IMR-90 (cell line): ENCODE data around the gene ISOC1. TPM values are rescaled to one million over a fixed set of nuclear protein-coding genes. Genes with fewer than 3 reads are reported as not detected.

Experiments used
- ATAC-seq: fragments of 200-7000 bp; cut with Tn5 transposase; 2 replicates; pipeline ENCODE4 v1.9.1; 2020; ENCODE audit warnings: low read depth, mild to moderate bottlenecking, moderate library complexity
- BruUV-seq: library from RNA; stranded (reverse); fragments of 400-500 nt; replicated peaks from 2 replicates; lab custom pipeline; 2021; lab: Mats Ljungman, UMichigan
- CTCF ChIA-PET: fragments of 300-600 bp; formaldehyde crosslinking; extraction: SDS; loops from one replicate; lab custom pipeline; 2021; ENCODE audit warnings: antibody characterized with exemption; lab: Yijun Ruan, JAX
- POLR2A ChIA-PET: fragments of 300-600 bp; sonication (Branson Sonifier 250); formaldehyde crosslinking; loops from one replicate; lab custom pipeline; 2022; ENCODE audit warnings: antibody characterized with exemption; ENCODE audit not compliant: unreplicated experiment; lab: Charles Lee
- DNase-seq: peaks from one replicate; pipeline ENCODE4 v3.0.0; 2013
- H2AFZ ChIP-seq: replicated peaks from 2 replicates; pipeline ENCODE3; 2013; ENCODE audit warnings: low read length, mild to moderate bottlenecking; ENCODE audit not compliant: poor library complexity
- H2AK5ac ChIP-seq: 2 replicates; pipeline ENCODE4 v1.6.1; 2013; ENCODE audit warnings: low read depth, low read length, inconsistent platforms
- H2AK9ac ChIP-seq: replicated peaks from 2 replicates; pipeline ENCODE3; 2013; ENCODE audit warnings: mild to moderate bottlenecking, low read depth, low read length, moderate library complexity; ENCODE audit not compliant: poor library complexity
- H2BK120ac ChIP-seq: 2 replicates; pipeline ENCODE4 v1.6.1; 2013; ENCODE audit warnings: low read depth, low read length, inconsistent platforms
- H2BK15ac ChIP-seq: 3 replicates; pipeline ENCODE4 v1.6.1; 2013; ENCODE audit warnings: low read depth, low read length, inconsistent platforms
- H2BK20ac ChIP-seq: 2 replicates; pipeline ENCODE4 v1.6.1; 2013; ENCODE audit warnings: low read depth, mild to moderate bottlenecking, inconsistent platforms, low read length, moderate library complexity
- H2BK5ac ChIP-seq: 2 replicates; pipeline ENCODE4 v1.6.1; 2013; ENCODE audit warnings: mild to moderate bottlenecking, low read depth, low read length, inconsistent platforms; ENCODE audit not compliant: poor library complexity, severe bottlenecking
- H3K14ac ChIP-seq: replicated peaks from 2 replicates; pipeline ENCODE4 v1.6.1; 2013; ENCODE audit warnings: low read depth, low read length, inconsistent platforms
- H3K18ac ChIP-seq: 2 replicates; pipeline ENCODE4 v1.6.1; 2013; ENCODE audit warnings: low read depth, low read length, control low read depth
- H3K23ac ChIP-seq: 2 replicates; pipeline ENCODE4 v1.6.1; 2013; ENCODE audit warnings: low read depth, low read length, inconsistent platforms
- H3K27ac ChIP-seq: 2 replicates; pipeline ENCODE4 v1.5.1; 2013; ENCODE audit warnings: mild to moderate bottlenecking, control low read depth, low read length; ENCODE audit not compliant: insufficient read depth
- H3K27me3 ChIP-seq: 2 replicates; pipeline ENCODE4 v1.6.1; 2013; ENCODE audit warnings: low read length; ENCODE audit not compliant: control insufficient read depth, insufficient read depth
- H3K36me3 ChIP-seq: 2 replicates; pipeline ENCODE4 v1.6.1; 2013; ENCODE audit warnings: low read length, mixed read lengths; ENCODE audit not compliant: control insufficient read depth, insufficient read depth
- H3K4ac ChIP-seq: 2 replicates; pipeline ENCODE4 v1.6.1; 2013; ENCODE audit warnings: low read depth, low read length, inconsistent platforms
- H3K4me1 ChIP-seq: 2 replicates; pipeline ENCODE4 v1.6.1; 2013; ENCODE audit warnings: low read length, mixed read lengths; ENCODE audit not compliant: control insufficient read depth, insufficient read depth
- H3K4me2 ChIP-seq: 2 replicates; pipeline ENCODE4 v1.6.1; 2013; ENCODE audit warnings: low read depth, mild to moderate bottlenecking, control low read depth, low read length, moderate library complexity
- H3K4me3 ChIP-seq: 2 replicates; pipeline ENCODE4 v1.5.1; 2013; ENCODE audit warnings: low read depth, mild to moderate bottlenecking, control low read depth, low read length, moderate library complexity; ENCODE audit not compliant: insufficient read depth
- H3K56ac ChIP-seq: 2 replicates; pipeline ENCODE4 v1.6.1; 2013; ENCODE audit warnings: low read length, inconsistent platforms; ENCODE audit not compliant: insufficient read depth; ENCODE audit errors: extremely low read depth
- H3K79me1 ChIP-seq, 2 experiments: 2 replicates each; pipeline ENCODE4 v1.6.1; 2013; ENCODE audit warnings: low read length in 2 of 2, inconsistent platforms in 1 of 2, low read depth in 1 of 2
- H3K9ac ChIP-seq: 2 replicates; pipeline ENCODE4 v1.6.1; 2013; ENCODE audit warnings: low read depth, low read length, control low read depth
- H3K9me1 ChIP-seq: 2 replicates; pipeline ENCODE4 v1.6.1; 2013; ENCODE audit warnings: low read length, inconsistent platforms; ENCODE audit not compliant: insufficient read depth
- H3K9me3 ChIP-seq: 2 replicates; pipeline ENCODE4 v1.6.1; 2013; ENCODE audit warnings: low read length; ENCODE audit not compliant: control insufficient read depth, insufficient read depth
- H4K20me1 ChIP-seq: 2 replicates; pipeline ENCODE4 v1.6.1; 2013; ENCODE audit warnings: low read length, inconsistent platforms; ENCODE audit not compliant: insufficient read depth
- H4K5ac ChIP-seq: 2 replicates; pipeline ENCODE4 v1.6.1; 2013; ENCODE audit warnings: mild to moderate bottlenecking, low read depth, low read length, control low read depth
- H4K8ac ChIP-seq, 2 experiments: 2 replicates each; pipeline ENCODE4 v1.6.1; 2013; ENCODE audit warnings: low read depth in 2 of 2, low read length in 2 of 2, control low read depth in 1 of 2, inconsistent platforms in 1 of 2
- H4K91ac ChIP-seq: 2 replicates; pipeline ENCODE4 v1.6.1; 2013; ENCODE audit warnings: low read depth, low read length, inconsistent platforms; ENCODE audit not compliant: insufficient read depth
- CTCF ChIP-seq: conservative IDR thresholded peaks from 2 replicates; pipeline ENCODE4 v1.5.1; 2012; ENCODE audit warnings: mild to moderate bottlenecking, low read depth, low read length, improper control_type of control experiment
- MXI1 ChIP-seq: IDR thresholded peaks from 2 replicates; pipeline ENCODE4 v1.6.1; 2012; ENCODE audit warnings: low read depth, mild to moderate bottlenecking, low read length, moderate library complexity, borderline replicate concordance
- POLR2A ChIP-seq: IDR thresholded peaks from 2 replicates; pipeline ENCODE4 v1.6.1; 2012; ENCODE audit warnings: mild to moderate bottlenecking, low read depth, low read length
- RCOR1 ChIP-seq: IDR thresholded peaks from 2 replicates; pipeline ENCODE4 v1.6.1; 2012; ENCODE audit warnings: mild to moderate bottlenecking, low read length, improper control_type of control experiment; ENCODE audit not compliant: insufficient replicate concordance
- dilution Hi-C: fragments of 300-500 bp; cut with HindIII; formaldehyde crosslinking; loops from one replicate; pipeline ENCODE4 v1.14.3; 2018; ENCODE audit warnings: low sequenced_read_pairs; ENCODE audit not compliant: unreplicated experiment
- in situ Hi-C: fragments of 300-500 bp; cut with MboI; formaldehyde crosslinking; loops from 3 replicates; pipeline ENCODE4 v1.14.3; 2019; ENCODE audit warnings: low sequenced_read_pairs, inconsistent platforms, mixed read lengths
- intact Hi-C: fragments of 100-400 bp; cut with micrococcal nuclease; formaldehyde crosslinking; loops from 2 replicates; pipeline ENCODE4 v1.10.0; 2022
- polyA plus RNA-seq, 3 experiments: library from polyadenylated mRNA; depleted of rRNA; stranded (reverse); fragments of >200 nt; gene quantifications; 2 replicates each; pipeline ENCODE4 v1.2.3, GENCODE V29; 2012; ENCODE audit warnings: low replicate concordance in 1 of 3
- total RNA-seq: library from RNA; depleted of rRNA; stranded (reverse); fragments of >200 nt; gene quantifications from 2 replicates; pipeline ENCODE4 v1.2.3, GENCODE V29; 2012

ISOC1 gene
- total and polyA plus RNA-seq, 2 of the 4 experiments (the other 2 are of a cell fraction): 10.8 to 11.6 TPM

GRCh38 chr5:129053438-129053837 lies 41.1 kb upstream of the ISOC1 start:
- DNase-seq: no peak
- no peak overlapping the region for H3K23ac ChIP-seq

More at GRCh38 chr5:129053438-129053837, 41.1 kb upstream of the ISOC1 start:
- Histone ChIP-seq H3K27ac (no peak overlapping the region), H3K56ac (no peak overlapping the region), H2AK9ac (no peak overlapping the region), H3K9me1 (no peaks in the 10 kb centered on the region), H2BK15ac (no peak overlapping the region), H4K8ac (no peak overlapping the region), H4K5ac (no peak overlapping the region), H4K20me1 (no peaks in the 10 kb centered on the region), H3K4me3 (no peak overlapping the region), H3K27me3 (no peaks in the 10 kb centered on the region), H2AK5ac (no peak overlapping the region), H3K18ac (no peak overlapping the region), H3K4ac (no peak overlapping the region), H3K9me3 (no peaks in the 10 kb centered on the region), H3K4me2 (no peak overlapping the region), H2BK120ac (no peak overlapping the region), H3K14ac (no peak overlapping the region), H3K36me3 (no peaks in the 10 kb centered on the region), H2AFZ (no peak overlapping the region), H4K91ac (no peak overlapping the region), H2BK20ac (no peak overlapping the region), H3K9ac (no peak overlapping the region), H3K4me1 (no peaks in the 10 kb centered on the region), H2BK5ac (no peak overlapping the region), H3K79me1 (no peaks in the 10 kb centered on the region)
- ATAC-seq: no peak
- BruUV-seq: no TSS peak
- ChIA-PET CTCF (interaction anchor here (1.8 kb wide), 1 partner anchor 148 kb away, joined by 4 read pairs; no protein-coding TSS in a partner anchor), POLR2A (no interaction called here)
- dilution Hi-C loops: no loop called here
- TF ChIP-seq CTCF (no peak), POLR2A (no peak), RCOR1 (no peak), MXI1 (no peak)
- intact Hi-C loops: loop anchor here (1.0 kb wide), 1 partner anchor 148 kb away; no protein-coding TSS in a partner anchor
- in situ Hi-C loops: no loop called here
